Body of pancreas (tissue), 4 donors: Measurements from ENCODE around the gene VKORC1L1. TPM values are rescaled to one million over a fixed set of nuclear protein-coding genes. Genes with fewer than 3 reads are reported as not detected.
"Not testable (repeated sequence)": the region's sequence is repeated elsewhere in the genome, so short reads cannot be mapped to it uniquely, and the experiment has no call there.

Experiments
- ATAC-seq: fragments of 150-250 bp; one replicate; pipeline ENCODE4 v1.9.1; 2016
- DNase-seq, 4 donors: peaks; one replicate each; pipeline ENCODE4 v3.0.0-alpha.2; 2019
- H3K27ac ChIP-seq, 4 donors: fragments of 200-600 bp; sonication (generic); 1 replicate in 3 of 4; 2 replicates in 1 of 4; pipeline versions ENCODE4 v1.5.1 to v1.6.1; 2016 to 2019; ENCODE audit warnings: mild to moderate bottlenecking in 1 of 4, mixed read lengths in 1 of 4, moderate library complexity in 1 of 4
- H3K27me3 ChIP-seq, 2 donors: fragments of 200-600 bp; sonication (generic); one replicate each; pipeline ENCODE4 v1.6.0; 2016; ENCODE audit warnings: mild to moderate bottlenecking in 1 of 2
- H3K36me3 ChIP-seq, 2 donors: fragments of 200-600 bp; sonication (generic); replicated peaks in 1 of 2; 2 replicates each; pipeline ENCODE4 v1.5.1; 2016; ENCODE audit warnings: low read depth in 2 of 2; ENCODE audit not compliant: insufficient read depth in 1 of 2
- H3K4me1 ChIP-seq: fragments of 200-600 bp; sonication (generic); one replicate; pipeline ENCODE4 v1.6.0; 2016
- H3K4me3 ChIP-seq, 2 donors: fragments of 200-600 bp; sonication (generic); 1 replicate in 1 of 2; 2 replicates in 1 of 2; pipeline ENCODE4 v1.5.1; 2016 to 2019
- H3K9me3 ChIP-seq, 3 donors: fragments of 200-600 bp; sonication (generic); 1 replicate in 2 of 3; 2 replicates in 1 of 3; pipeline ENCODE4 v1.5.1; 2016
- WGBS, 2 donors: methylation state at CpG; one replicate each; pipeline ENCODE4 v1.1.5; 2017; 5-methylcytosine and 5-hydroxymethylcytosine counted together
- intact Hi-C: fragments of 100-400 bp; cut with DNase I; formaldehyde crosslinking; loops from one replicate; pipeline ENCODE4 v1.15.1; 2023
- total RNA-seq, 2 donors: library from RNA; depleted of rRNA; stranded (reverse); fragments of >200 nt; gene quantifications; one replicate each; pipeline ENCODE4 v1.1.0, GENCODE V29; 2016

The VKORC1L1 gene
- total RNA-seq, 2 donors from 2014 or later, result 9.9 to 18.8 TPM

GRCh38 chr7:65867681-65868080 lies 5.2 kb upstream of the VKORC1L1 start:
- H3K4me1 ChIP-seq, DNase-seq, intact Hi-C loops, H3K36me3 ChIP-seq, H3K27ac ChIP-seq, H3K27me3 ChIP-seq, ATAC-seq, H3K9me3 ChIP-seq, H3K4me3 ChIP-seq: not testable (repeated sequence)
- WGBS, 2 donors, result 87 to 91% methylated on average over 2 of the region's 2 CpGs

GRCh38 chr7:65869312-65869711 lies 3.6 kb upstream of the VKORC1L1 start:
- H3K4me1 ChIP-seq, intact Hi-C loops, H3K36me3 ChIP-seq, H3K4me3 ChIP-seq, DNase-seq, H3K27ac ChIP-seq, ATAC-seq, H3K27me3 ChIP-seq, H3K9me3 ChIP-seq: not testable (repeated sequence)
- WGBS, 2 donors, result 70 to 80% methylated on average over 5 of the region's 5 CpGs

GRCh38 chr7:65871451-65871850 lies 1.4 kb upstream of the VKORC1L1 start:
- H3K4me1 ChIP-seq, intact Hi-C loops, H3K4me3 ChIP-seq, H3K27me3 ChIP-seq, H3K9me3 ChIP-seq, H3K36me3 ChIP-seq, ATAC-seq: not testable (repeated sequence)
- 68 to 76% methylated on average over 2 of the region's 2 CpGs for WGBS, 2 donors
- DNase-seq, result peak in 2 of 4 donors; percentile 11 to 46
- peak overlapping the region in 2 of 4 donors; percentile 17 to 41 for H3K27ac ChIP-seq

- Histone ChIP-seq H3K4me3 (peak overlapping the region; percentile 81 to 86), H3K27ac (peak overlapping the region; percentile 74 to 86 (median 80))
- H3K27me3 ChIP-seq, H3K4me1 ChIP-seq, intact Hi-C loops, H3K9me3 ChIP-seq, H3K36me3 ChIP-seq: not testable (repeated sequence)
- WGBS, 2 donors, result 0 to 1% methylated on average over 3 to 17 of the region's 57 CpGs
- DNase-seq (peak; percentile 14 to 34 (median 26)), ATAC-seq (peak; percentile 31)
Measured at GRCh38 chr7:65873582-65874193, 814 bp downstream of the VKORC1L1 start.

GRCh38 chr7:65875715-65876114 lies 2.8 kb downstream of the VKORC1L1 start:
- H3K27me3 ChIP-seq, H3K4me3 ChIP-seq, ATAC-seq, DNase-seq, H3K4me1 ChIP-seq, H3K9me3 ChIP-seq, H3K36me3 ChIP-seq, intact Hi-C loops, H3K27ac ChIP-seq: not testable (repeated sequence)
- 70 to 77% methylated on average over 4 of the region's 4 CpGs for WGBS, 2 donors

- 77 to 86% methylated on average over 5 of the region's 5 CpGs for WGBS, 2 donors
- ATAC-seq, H3K27me3 ChIP-seq, H3K27ac ChIP-seq, H3K4me1 ChIP-seq, intact Hi-C loops, H3K9me3 ChIP-seq, H3K36me3 ChIP-seq, H3K4me3 ChIP-seq, DNase-seq: not testable (repeated sequence)
Measured at GRCh38 chr7:65879292-65880153, 6.6 kb downstream of the VKORC1L1 start.

GRCh38 chr7:65880242-65880641 lies 7.4 kb downstream of the VKORC1L1 start:
- WGBS, 2 donors, result 88 to 93% methylated on average over 5 of the region's 5 CpGs

GRCh38 chr7:65884983-65885382 lies 12.1 kb downstream of the VKORC1L1 start:
- H3K9me3 ChIP-seq, DNase-seq, H3K27me3 ChIP-seq, H3K36me3 ChIP-seq, H3K27ac ChIP-seq, H3K4me1 ChIP-seq, ATAC-seq, H3K4me3 ChIP-seq, intact Hi-C loops: not testable (repeated sequence)

More at GRCh38 chr7:65880242-65880641, 7.4 kb downstream of the VKORC1L1 start:
- ATAC-seq, H3K36me3 ChIP-seq, H3K4me3 ChIP-seq, H3K27me3 ChIP-seq, H3K27ac ChIP-seq, H3K9me3 ChIP-seq, intact Hi-C loops, H3K4me1 ChIP-seq, DNase-seq: not testable (repeated sequence)

GRCh38 chr7:65885533-65885932 lies 12.7 kb downstream of the VKORC1L1 start:
- H3K27me3 ChIP-seq, ATAC-seq, H3K4me3 ChIP-seq, H3K9me3 ChIP-seq, H3K36me3 ChIP-seq, DNase-seq, H3K27ac ChIP-seq, intact Hi-C loops, H3K4me1 ChIP-seq: not testable (repeated sequence)
- WGBS, 2 donors, result 94 to 100% methylated on average over 1 of the region's 3 CpGs

- H3K27ac ChIP-seq, ATAC-seq, H3K27me3 ChIP-seq, H3K9me3 ChIP-seq, H3K36me3 ChIP-seq, H3K4me3 ChIP-seq, intact Hi-C loops, H3K4me1 ChIP-seq: not testable (repeated sequence)
- WGBS, 2 donors, result 45 to 62% methylated on average over 5 of the region's 5 CpGs
- DNase-seq, result peak in 1 of 4 donors; percentile 15
Measured at GRCh38 chr7:65888434-65889156, 15.7 kb downstream of the VKORC1L1 start.

GRCh38 chr7:65889722-65890121 lies 16.8 kb downstream of the VKORC1L1 start:
- H3K36me3 ChIP-seq, ATAC-seq, intact Hi-C loops, H3K27ac ChIP-seq, H3K4me1 ChIP-seq, H3K4me3 ChIP-seq, H3K27me3 ChIP-seq, DNase-seq, H3K9me3 ChIP-seq: not testable (repeated sequence)
- 89% methylated on average over 2 of the region's 2 CpGs for WGBS, 2 donors
